ENCODE measurements around the gene NES. TPM values are rescaled to one million over a fixed set of nuclear protein-coding genes. Genes with fewer than 3 reads are reported as not detected.

NES gene
- total RNA-seq, 1 experiment from 2014 or later, result 8.4 TPM

- no peak for TF ChIP-seq SP1 (IDR thresholded peaks at IDR 0.05; ENCODE audit: low read depth)
- no peak for TF ChIP-seq POLR2AphosphoS5 (IDR thresholded peaks at IDR 0.05; ENCODE audit: low read depth, low read length)
- TF ChIP-seq SRF (IDR thresholded peaks at IDR 0.05; ENCODE audit: low read depth), result no peak
- TF ChIP-seq ZBTB33 (IDR thresholded peaks at IDR 0.05; ENCODE audit: extremely low read depth, insufficient replicate concordance, low read length), result no peak
Measured at GRCh38 chr1:156681196-156681960, 4.2 kb upstream of the NES start (continued).

- DNase-seq (ENCODE audit: low read depth, low spot score) (no peak), ATAC-seq (no peak)
- Histone ChIP-seq H3K9ac (ENCODE audit: low read length) (no peak overlapping the region), H3K4me1 (ENCODE audit: control insufficient read depth in 1 of 2, insufficient read depth in 2 of 2, low read length in 2 of 2) (peaks cover 20 to 43% of the 10 kb centered on the region in 2 experiments), H3K36me3 (ENCODE audit: control insufficient read depth in 1 of 2, insufficient read depth in 2 of 2, low read length in 2 of 2) (no peaks in the 10 kb centered on the region), H4K20me1 (ENCODE audit: insufficient read depth) (no peaks in the 10 kb centered on the region), H3K9me3 (ENCODE audit: control insufficient read depth in 1 of 2, insufficient read depth in 1 of 2, low read depth in 1 of 2, low read length in 2 of 2) (no peaks in the 10 kb centered on the region), H3K27ac (ENCODE audit: low read depth, low read length) (no peak overlapping the region), H3K4me2 (ENCODE audit: low read length) (no peak overlapping the region), H2AFZ (ENCODE audit: low read depth, low read length, poor library complexity, severe bottlenecking) (no peak overlapping the region), H3K79me2 (ENCODE audit: insufficient read depth, low read length) (no peaks in the 10 kb centered on the region), H3K27me3 (ENCODE audit: insufficient read depth, low read length) (no peaks in the 10 kb centered on the region), H3K4me3 (replicated peaks in 1 of 2; ENCODE audit: low read depth in 1 of 2, low read length in 2 of 2) (no peak overlapping the region), H3K9me2 (ENCODE audit: insufficient read depth) (no peaks in the 10 kb centered on the region)
- no TSS peak for BruUV-seq (replicated peaks)
- POLR2A ChIA-PET, result interaction anchor here (0.6 kb wide), 1 partner anchor 19 kb away, joined by 3 read pairs; no protein-coding TSS in a partner anchor
- intact Hi-C loops (cut with micrococcal nuclease), result no loop called here
- CTCF ChIA-PET, result interaction anchor here (1.1 to 1.9 kb wide), 4 partner anchors 9 to 180 kb away, joined by 3 to 8 read pairs (median 5); partner anchors contain the start of gene NTRK1
- RAD21 ChIA-PET (ENCODE audit: low non-redundant PET in 1 of 2, low total read pairs in 2 of 2, uncharacterized antibody in 2 of 2, unreplicated experiment in 2 of 2), result no interaction called here
- TF ChIP-seq POLR2AphosphoS5 (IDR thresholded peaks at IDR 0.05; ENCODE audit: low read depth, low read length) (no peak), ATF3 (IDR thresholded peaks at IDR 0.05) (no peak), ZBTB33 (IDR thresholded peaks at IDR 0.05; ENCODE audit: extremely low read depth, insufficient replicate concordance, low read length) (no peak), ZFX (IDR thresholded peaks at IDR 0.05) (no peak), REST (IDR thresholded peaks at IDR 0.05; ENCODE audit: low read depth) (no peak), SRF (IDR thresholded peaks at IDR 0.05; ENCODE audit: low read depth) (no peak), CBX3 (IDR thresholded peaks at IDR 0.05; ENCODE audit: low read depth) (no peak), JUND (IDR thresholded peaks at IDR 0.05) (no peak), TCF7L2 (IDR thresholded peaks at IDR 0.05; ENCODE audit: borderline replicate concordance, extremely low read depth, insufficient read depth, insufficient read length) (no peak), FOSL1 (IDR thresholded peaks at IDR 0.05; ENCODE audit: low read depth) (no peak)
Measured at GRCh38 chr1:156680056-156680455, 2.8 kb upstream of the NES start.
